Epithelial cell of esophagus (primary cell): ENCODE data around the gene APOBEC4.

ENCODE experiments used
- DNase-seq: peaks from one replicate; pipeline ENCODE4 v3.0.0; 2010; ENCODE audit warnings: low read depth
- H3K4me3 ChIP-seq: 2 replicates; pipeline ENCODE4 v1.5.1; 2011; ENCODE audit warnings: mild to moderate bottlenecking, low read length, control low read depth
- CTCF ChIP-seq: IDR thresholded peaks from 2 replicates; pipeline ENCODE4 v1.5.1; 2011; ENCODE audit warnings: low read depth, mild to moderate bottlenecking, low read length, control low read depth, inconsistent platforms; ENCODE audit not compliant: insufficient read depth; ENCODE audit errors: missing control alignments

APOBEC4 gene

DNA sequence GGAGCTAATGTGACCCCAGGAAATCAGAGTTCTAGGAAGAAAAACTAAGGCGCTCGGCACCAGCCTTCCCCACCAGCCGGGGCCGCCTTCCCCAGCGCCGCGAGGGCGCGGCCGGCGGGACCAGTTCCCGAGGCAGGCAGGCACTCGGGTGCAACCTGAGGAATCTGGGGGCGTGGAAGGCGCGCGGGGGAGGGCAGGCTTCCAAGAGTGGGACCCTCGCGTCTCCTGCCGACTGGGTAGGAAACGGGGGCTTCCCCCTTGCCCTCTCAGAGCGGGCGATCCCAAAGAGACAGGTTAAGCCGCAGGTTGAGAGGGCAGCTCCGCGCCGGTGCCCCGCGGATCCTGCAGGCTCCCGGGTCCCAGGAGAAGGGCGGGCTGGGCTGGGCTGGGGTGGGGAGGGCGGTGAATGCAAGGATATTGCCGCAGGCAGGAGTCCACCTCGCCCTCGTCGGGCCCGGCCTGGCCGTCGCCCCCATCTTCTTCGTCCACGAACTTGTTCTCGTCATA is 18.0 kb downstream of the APOBEC4 start:
- H3K4me3 ChIP-seq: peak overlapping the region; percentile 91
- DNase-seq: peak; percentile 39
- no peak for TF ChIP-seq CTCF

- no peak for DNase-seq
- peak overlapping the region; percentile 91 for H3K4me3 ChIP-seq
- no peak for TF ChIP-seq CTCF
Measured at GRCh38 chr1:183634429-183635065, 18.6 kb downstream of the APOBEC4 start.

GRCh38 chr1:183633676-183634343 is 19.3 kb downstream of the APOBEC4 start:
- H3K4me3 ChIP-seq: peak overlapping the region; percentile 91
- peak; percentile 71 for TF ChIP-seq CTCF
- peak; percentile 68 for DNase-seq

- TF ChIP-seq CTCF: no peak
- H3K4me3 ChIP-seq: peak overlapping the region; percentile 91
- no peak for DNase-seq
Measured at GRCh38 chr1:183632964-183633363, 20.2 kb downstream of the APOBEC4 start.

GRCh38 chr1:183632114-183632513 is 21.0 kb downstream of the APOBEC4 start:
- peak; percentile 54 for DNase-seq
- no peak overlapping the region for H3K4me3 ChIP-seq
- no peak for TF ChIP-seq CTCF

- no peak overlapping the region for H3K4me3 ChIP-seq
- DNase-seq: no peak
- TF ChIP-seq CTCF: no peak
Measured at GRCh38 chr1:183630748-183631147, 22.4 kb downstream of the APOBEC4 start.
